Panc1 (cell line): ENCODE measurements around the gene TMOD4. TPM values are rescaled to one million over a fixed set of nuclear protein-coding genes. Genes with fewer than 3 reads are reported as not detected.
A peak's percentile ranks its signal among the peaks of the same experiment; 100 is the strongest.

ENCODE experiments used
- ATAC-seq: fragments of 200-7000 bp; cut with Tn5 transposase; 2 replicates; pipeline ENCODE4 v1.9.1; 2020; ENCODE audit warnings: mild to moderate bottlenecking, moderate library complexity
- BruUV-seq: library from RNA; stranded (reverse); fragments of 400-500 nt; replicated peaks from 2 replicates; lab custom pipeline; 2021; lab: Mats Ljungman, UMichigan
- CTCF ChIA-PET: fragments of 300-600 bp; sonication (Branson Sonifier 250); formaldehyde crosslinking; loops from one replicate; lab custom pipeline; 2022; ENCODE audit warnings: antibody characterized with exemption; lab: Charles Lee
- POLR2A ChIA-PET: fragments of 300-600 bp; sonication (Branson Sonifier 250); formaldehyde crosslinking; loops from one replicate; lab custom pipeline; 2022; ENCODE audit warnings: antibody characterized with exemption; lab: Charles Lee
- DNase-seq: peaks from one replicate; pipeline ENCODE4 v3.0.0-alpha.2; 2010; ENCODE audit warnings: low read depth, low spot score
- H3K27ac ChIP-seq: 2 replicates; pipeline ENCODE4 v1.5.1; 2011; ENCODE audit warnings: mild to moderate bottlenecking, low read length, inconsistent platforms
- H3K27me3 ChIP-seq: fragments of 200-500 bp; sonication (Bioruptor generic); 2 replicates; pipeline ENCODE4 v1.6.0; 2014; ENCODE audit warnings: low read length, inconsistent platforms; ENCODE audit not compliant: control insufficient read depth, insufficient read depth
- H3K36me3 ChIP-seq: fragments of 200-500 bp; sonication (Bioruptor generic); 2 replicates; pipeline ENCODE4 v1.5.1; 2014; ENCODE audit warnings: inconsistent platforms, mild to moderate bottlenecking, low read length, moderate library complexity; ENCODE audit not compliant: control insufficient read depth, insufficient read depth
- H3K4me1 ChIP-seq: 2 replicates; pipeline ENCODE4 v1.5.1; 2011; ENCODE audit warnings: inconsistent platforms, mild to moderate bottlenecking, low read length, moderate library complexity; ENCODE audit not compliant: control insufficient read depth, insufficient read depth
- H3K4me3 ChIP-seq, 2 experiments: 2 replicates each; pipeline ENCODE4 v1.5.1; 2011 to 2012; ENCODE audit warnings: low read depth in 2 of 2, low read length in 2 of 2, mild to moderate bottlenecking in 2 of 2, inconsistent platforms in 1 of 2, moderate library complexity in 1 of 2
- H3K9me3 ChIP-seq: fragments of 200-500 bp; sonication (Bioruptor generic); 2 replicates; pipeline ENCODE4 v1.5.1; 2014; ENCODE audit warnings: low read depth, mild to moderate bottlenecking, inconsistent platforms, low read length, moderate library complexity; ENCODE audit not compliant: control insufficient read depth, insufficient read depth
- POLR2AphosphoS5 ChIP-seq: IDR thresholded peaks from 2 replicates; pipeline ENCODE4 v1.6.1; 2012; ENCODE audit warnings: mild to moderate bottlenecking, low read depth, low read length, moderate library complexity
- SIN3A ChIP-seq: IDR thresholded peaks from 2 replicates; pipeline ENCODE4 v1.6.1; 2012; ENCODE audit warnings: low read depth, mild to moderate bottlenecking, low read length, moderate library complexity, borderline replicate concordance; ENCODE audit not compliant: insufficient read depth
- TCF7L2 ChIP-seq: IDR thresholded peaks from 2 replicates; pipeline ENCODE4 v1.6.1; 2011; ENCODE audit warnings: mild to moderate bottlenecking, low read depth, low read length, inconsistent platforms
- in situ Hi-C: cut with HindIII; loops from 2 replicates; pipeline ENCODE4 v1.10.0; 2016; ENCODE audit warnings: low sequenced_read_pairs, low pct_unique_long_range_greater_than_20kb
- intact Hi-C: fragments of 100-400 bp; cut with micrococcal nuclease; formaldehyde crosslinking; loops from one replicate; pipeline ENCODE4 v1.10.0; 2022; ENCODE audit not compliant: unreplicated experiment
- total RNA-seq: library from RNA; stranded (reverse); gene quantifications from one replicate; pipeline ENCODE4 v1.2.1, GENCODE V29; 2021; ENCODE audit not compliant: unreplicated experiment
- TF ChIP-seq, protein P1 (sequence below): fragments of 450-650 bp; IDR thresholded peaks from 2 replicates; pipeline ENCODE4 v1.5.1; 2017; ENCODE audit warnings: mild to moderate bottlenecking
- TF ChIP-seq, protein P2 (sequence below), 2 experiments: IDR thresholded peaks; 2 replicates each; pipeline ENCODE4 v1.6.1; 2011 to 2012; ENCODE audit warnings: low read depth in 2 of 2, control low read depth in 1 of 2, low read length in 1 of 2, mild to moderate bottlenecking in 1 of 2, moderate library complexity in 1 of 2; ENCODE audit not compliant: insufficient read depth in 1 of 2

The TMOD4 gene
- total RNA-seq, 1 experiment from 2014 or later, result 0.80 TPM

DNA sequence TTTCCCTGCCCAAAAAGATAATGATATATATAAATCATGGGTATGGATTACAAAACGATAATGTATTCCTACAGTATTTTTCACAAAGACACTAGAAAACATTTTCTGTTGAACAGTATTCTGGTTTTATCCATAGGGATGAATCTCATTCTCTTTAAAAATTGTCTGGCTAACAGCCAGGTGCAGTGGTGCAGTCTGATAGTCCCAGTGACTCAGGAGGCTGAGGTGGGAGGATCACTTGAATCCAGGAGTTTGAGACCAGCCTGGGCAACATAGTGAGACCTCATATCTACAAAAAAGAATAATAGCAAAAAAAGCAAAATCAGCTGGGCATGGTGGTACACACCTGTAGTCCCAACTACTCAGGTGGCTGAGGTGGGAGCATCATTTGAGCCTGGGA, 45.8 kb upstream of the TMOD4 start:
- Histone ChIP-seq H3K36me3 (no peaks in the 10 kb centered on the region; the same call in 1 of the 2 replicates), H3K27ac (no peak overlapping the region), H3K4me3 (no peak overlapping the region), H3K9me3 (no peaks in the 10 kb centered on the region), H3K4me1 (no peaks in the 10 kb centered on the region), H3K27me3 (no peaks in the 10 kb centered on the region)
- TF ChIP-seq SIN3A (no peak), POLR2AphosphoS5 (no peak), TCF7L2 (no peak)
- TF ChIP-seq, protein P1, sequence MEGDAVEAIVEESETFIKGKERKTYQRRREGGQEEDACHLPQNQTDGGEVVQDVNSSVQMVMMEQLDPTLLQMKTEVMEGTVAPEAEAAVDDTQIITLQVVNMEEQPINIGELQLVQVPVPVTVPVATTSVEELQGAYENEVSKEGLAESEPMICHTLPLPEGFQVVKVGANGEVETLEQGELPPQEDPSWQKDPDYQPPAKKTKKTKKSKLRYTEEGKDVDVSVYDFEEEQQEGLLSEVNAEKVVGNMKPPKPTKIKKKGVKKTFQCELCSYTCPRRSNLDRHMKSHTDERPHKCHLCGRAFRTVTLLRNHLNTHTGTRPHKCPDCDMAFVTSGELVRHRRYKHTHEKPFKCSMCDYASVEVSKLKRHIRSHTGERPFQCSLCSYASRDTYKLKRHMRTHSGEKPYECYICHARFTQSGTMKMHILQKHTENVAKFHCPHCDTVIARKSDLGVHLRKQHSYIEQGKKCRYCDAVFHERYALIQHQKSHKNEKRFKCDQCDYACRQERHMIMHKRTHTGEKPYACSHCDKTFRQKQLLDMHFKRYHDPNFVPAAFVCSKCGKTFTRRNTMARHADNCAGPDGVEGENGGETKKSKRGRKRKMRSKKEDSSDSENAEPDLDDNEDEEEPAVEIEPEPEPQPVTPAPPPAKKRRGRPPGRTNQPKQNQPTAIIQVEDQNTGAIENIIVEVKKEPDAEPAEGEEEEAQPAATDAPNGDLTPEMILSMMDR, result no peak
- TF ChIP-seq, protein P2, sequence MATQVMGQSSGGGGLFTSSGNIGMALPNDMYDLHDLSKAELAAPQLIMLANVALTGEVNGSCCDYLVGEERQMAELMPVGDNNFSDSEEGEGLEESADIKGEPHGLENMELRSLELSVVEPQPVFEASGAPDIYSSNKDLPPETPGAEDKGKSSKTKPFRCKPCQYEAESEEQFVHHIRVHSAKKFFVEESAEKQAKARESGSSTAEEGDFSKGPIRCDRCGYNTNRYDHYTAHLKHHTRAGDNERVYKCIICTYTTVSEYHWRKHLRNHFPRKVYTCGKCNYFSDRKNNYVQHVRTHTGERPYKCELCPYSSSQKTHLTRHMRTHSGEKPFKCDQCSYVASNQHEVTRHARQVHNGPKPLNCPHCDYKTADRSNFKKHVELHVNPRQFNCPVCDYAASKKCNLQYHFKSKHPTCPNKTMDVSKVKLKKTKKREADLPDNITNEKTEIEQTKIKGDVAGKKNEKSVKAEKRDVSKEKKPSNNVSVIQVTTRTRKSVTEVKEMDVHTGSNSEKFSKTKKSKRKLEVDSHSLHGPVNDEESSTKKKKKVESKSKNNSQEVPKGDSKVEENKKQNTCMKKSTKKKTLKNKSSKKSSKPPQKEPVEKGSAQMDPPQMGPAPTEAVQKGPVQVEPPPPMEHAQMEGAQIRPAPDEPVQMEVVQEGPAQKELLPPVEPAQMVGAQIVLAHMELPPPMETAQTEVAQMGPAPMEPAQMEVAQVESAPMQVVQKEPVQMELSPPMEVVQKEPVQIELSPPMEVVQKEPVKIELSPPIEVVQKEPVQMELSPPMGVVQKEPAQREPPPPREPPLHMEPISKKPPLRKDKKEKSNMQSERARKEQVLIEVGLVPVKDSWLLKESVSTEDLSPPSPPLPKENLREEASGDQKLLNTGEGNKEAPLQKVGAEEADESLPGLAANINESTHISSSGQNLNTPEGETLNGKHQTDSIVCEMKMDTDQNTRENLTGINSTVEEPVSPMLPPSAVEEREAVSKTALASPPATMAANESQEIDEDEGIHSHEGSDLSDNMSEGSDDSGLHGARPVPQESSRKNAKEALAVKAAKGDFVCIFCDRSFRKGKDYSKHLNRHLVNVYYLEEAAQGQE (IDR thresholded peaks at IDR 0.05; ENCODE audit: insufficient read depth in 1 of 2, low read depth in 2 of 2, low read length in 1 of 2), result no peak
- CTCF ChIA-PET, result no interaction called here
- intact Hi-C loops (no loop called here), in situ Hi-C loops (no loop called here)
- no TSS peak for BruUV-seq
- POLR2A ChIA-PET, result interaction anchor here (0.6 kb wide), 1 partner anchor 10 kb away, joined by 3 read pairs; no protein-coding TSS in a partner anchor
- ATAC-seq, result no peak
- DNase-seq, result no peak

DNA sequence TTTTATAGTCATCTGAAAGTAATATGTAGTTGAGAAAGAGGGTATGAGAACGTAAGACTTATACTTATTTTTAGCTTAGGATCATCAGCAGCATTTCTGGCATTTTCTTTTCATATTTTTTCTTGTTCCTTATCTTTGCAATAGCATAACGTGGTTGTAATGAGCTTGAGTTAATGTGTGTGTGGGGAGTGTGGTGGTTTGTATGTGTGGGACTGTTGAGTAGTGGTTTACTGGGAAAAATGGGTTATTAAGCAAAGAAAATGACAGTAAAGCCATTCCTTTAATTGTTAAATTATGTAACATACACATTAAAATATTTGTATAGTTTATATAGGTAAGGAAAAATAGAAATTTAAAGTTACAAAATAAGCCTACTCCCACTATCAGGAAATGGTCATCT, 37.8 kb upstream of the TMOD4 start:
- H3K4me1 ChIP-seq, result no peaks in the 10 kb centered on the region
- DNase-seq (no peak), ATAC-seq (no peak)
- in situ Hi-C loops (no loop called here), intact Hi-C loops (no loop called here)
- BruUV-seq, result TSS peak; percentile 28
- 0 out of 2 replicates have a peak, but pooled peaks cover 3% of the 10 kb centered on the region for H3K36me3 ChIP-seq
- POLR2A ChIA-PET, result interaction anchor here (0.5 kb wide), 2 partner anchors 10 to 1766 kb away, joined by 3 to 7 read pairs; no protein-coding TSS in a partner anchor
- H3K4me3 ChIP-seq, result no peak overlapping the region
- H3K9me3 ChIP-seq, result no peaks in the 10 kb centered on the region
- H3K27ac ChIP-seq, result no peak overlapping the region
- H3K27me3 ChIP-seq, result no peaks in the 10 kb centered on the region
- TF ChIP-seq POLR2AphosphoS5 (no peak), SIN3A (no peak)
- CTCF ChIA-PET, result no interaction called here

DNA sequence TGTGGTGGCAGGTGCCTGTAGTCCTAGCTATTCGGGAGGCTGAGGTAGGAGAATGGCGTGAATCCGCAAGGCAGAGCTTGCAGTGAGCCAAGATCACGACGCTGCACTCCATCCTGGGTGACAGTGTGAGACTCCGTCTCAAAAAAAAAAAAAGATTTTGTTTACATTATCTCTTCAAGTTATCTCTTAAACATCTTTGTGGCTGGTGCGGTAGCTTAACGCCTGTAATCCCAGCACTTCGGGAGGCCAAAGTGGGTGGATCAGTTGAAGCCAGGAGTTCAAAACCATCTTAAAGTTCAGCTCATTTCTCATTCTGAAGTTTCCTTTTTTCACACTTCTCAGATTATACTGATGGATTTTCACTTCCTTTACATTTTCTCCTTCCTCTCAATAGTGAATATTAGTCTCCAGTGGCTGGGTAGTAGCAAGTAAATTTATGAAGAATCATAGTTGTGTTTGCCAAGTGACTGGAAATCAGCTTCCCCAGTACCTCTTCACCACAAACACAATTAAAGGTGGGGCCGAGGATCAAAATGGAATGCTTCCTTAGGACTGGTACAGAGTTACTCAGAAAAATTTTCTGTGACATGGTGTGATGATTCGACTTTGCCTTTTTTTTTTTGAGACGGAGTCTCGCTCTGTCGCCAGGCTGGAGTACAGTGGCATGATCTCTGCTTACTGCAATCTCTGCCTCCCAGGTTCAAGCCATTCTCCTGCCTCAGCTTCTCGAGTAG, 36.4 kb upstream of the TMOD4 start:
- H3K27ac ChIP-seq, result no peak overlapping the region
- no peak for DNase-seq

More for the DNA sequence above, 36.4 kb upstream of the TMOD4 start:
- BruUV-seq, result no TSS peak
- ChIA-PET POLR2A (interaction anchor here (0.6 to 1.0 kb wide), 3 partner anchors 10 to 187 kb away, joined by 3 to 5 read pairs (median 4); partner anchors contain the start of gene PSMB4), CTCF (no interaction called here)
- no peak overlapping the region for H3K4me3 ChIP-seq
- TF ChIP-seq, protein P2 (IDR thresholded peaks at IDR 0.05; ENCODE audit: insufficient read depth in 1 of 2, low read depth in 2 of 2, low read length in 1 of 2), result no peak
- no peak for TF ChIP-seq SIN3A
- no peak for TF ChIP-seq TCF7L2
- no peak for TF ChIP-seq POLR2AphosphoS5
- TF ChIP-seq, protein P1, result no peak
- no peak for ATAC-seq
- intact Hi-C loops, result no loop called here
- no peaks in the 10 kb centered on the region for H3K4me1 ChIP-seq
- H3K27me3 ChIP-seq, result no peaks in the 10 kb centered on the region
- H3K36me3 ChIP-seq, result 0 out of 2 replicates have a peak, but pooled peaks cover 3% of the 10 kb centered on the region
- no peaks in the 10 kb centered on the region for H3K9me3 ChIP-seq
- in situ Hi-C loops, result no loop called here
